H9 (cell line): Measurements from ENCODE around the gene NOS1AP. TPM values are rescaled to one million over a fixed set of nuclear protein-coding genes. Genes with fewer than 3 reads are reported as not detected.

Experiments
- DNase-seq: peaks from one replicate; pipeline ENCODE4 v3.0.0-alpha.2; 2017
- H2AFZ ChIP-seq: one replicate; pipeline ENCODE4 v1.6.1; 2013; ENCODE audit warnings: mild to moderate bottlenecking, low read length, control low read depth, moderate library complexity
- H2AK5ac ChIP-seq: 2 replicates; pipeline ENCODE4 v1.6.1; 2013; ENCODE audit warnings: low read length, control low read depth, mixed read lengths; ENCODE audit not compliant: insufficient read length
- H2BK120ac ChIP-seq: one replicate; pipeline ENCODE4 v1.6.1; 2013; ENCODE audit warnings: low read depth, mild to moderate bottlenecking, low read length, control low read depth, inconsistent platforms; ENCODE audit not compliant: poor library complexity, severe bottlenecking
- H2BK12ac ChIP-seq: 2 replicates; pipeline ENCODE4 v1.6.1; 2013; ENCODE audit warnings: low read length, control low read depth, mixed read lengths, low read depth; ENCODE audit not compliant: insufficient read length
- H2BK15ac ChIP-seq: 2 replicates; pipeline ENCODE4 v1.6.1; 2013; ENCODE audit warnings: low read depth, low read length, control low read depth
- H2BK20ac ChIP-seq: one replicate; pipeline ENCODE4 v1.6.1; 2013; ENCODE audit warnings: low read depth, mild to moderate bottlenecking, low read length, control low read depth, inconsistent platforms; ENCODE audit not compliant: poor library complexity, severe bottlenecking
- H2BK5ac ChIP-seq: 2 replicates; pipeline ENCODE4 v1.6.1; 2013; ENCODE audit warnings: low read length, control low read depth, mixed read lengths; ENCODE audit not compliant: insufficient read length
- H3K14ac ChIP-seq: 2 replicates; pipeline ENCODE4 v1.6.1; 2013; ENCODE audit warnings: low read length, control low read depth; ENCODE audit not compliant: insufficient read depth
- H3K18ac ChIP-seq: 2 replicates; pipeline ENCODE4 v1.6.1; 2013; ENCODE audit warnings: low read depth, mild to moderate bottlenecking, mixed read lengths, low read length, control low read depth; ENCODE audit not compliant: insufficient read length
- H3K23ac ChIP-seq: 2 replicates; pipeline ENCODE4 v1.6.1; 2013; ENCODE audit warnings: low read length, control low read depth, mixed read lengths, low read depth; ENCODE audit not compliant: insufficient read length
- H3K23me2 ChIP-seq: 2 replicates; pipeline ENCODE4 v1.6.1; 2013; ENCODE audit warnings: low read depth, mild to moderate bottlenecking, mixed read lengths, low read length, control low read depth; ENCODE audit not compliant: insufficient read length, poor library complexity, severe bottlenecking
- H3K27ac ChIP-seq: 2 replicates; pipeline ENCODE4 v1.5.1; 2013; ENCODE audit warnings: low read length, control low read depth, mixed read lengths, low read depth; ENCODE audit not compliant: insufficient read length
- H3K27me3 ChIP-seq: 2 replicates; pipeline ENCODE4 v1.6.1; 2013; ENCODE audit warnings: low read length, control low read depth, inconsistent platforms; ENCODE audit not compliant: insufficient read depth
- H3K4ac ChIP-seq: 2 replicates; pipeline ENCODE4 v1.6.1; 2013; ENCODE audit warnings: low read depth, mild to moderate bottlenecking, control low read depth, inconsistent platforms, low read length, moderate library complexity
- H3K4me1 ChIP-seq: 2 replicates; pipeline ENCODE4 v1.6.1; 2013; ENCODE audit warnings: low read length, control low read depth, inconsistent platforms; ENCODE audit not compliant: insufficient read depth
- H3K4me2 ChIP-seq: 2 replicates; pipeline ENCODE4 v1.6.1; 2013; ENCODE audit warnings: low read length, control low read depth, mixed read lengths; ENCODE audit not compliant: insufficient read length, insufficient read depth
- H3K56ac ChIP-seq: 2 replicates; pipeline ENCODE4 v1.6.1; 2013; ENCODE audit warnings: low read depth, mild to moderate bottlenecking, mixed read lengths, low read length, control low read depth; ENCODE audit not compliant: insufficient read length
- H3K79me1 ChIP-seq: 2 replicates; pipeline ENCODE4 v1.6.1; 2013; ENCODE audit warnings: low read depth, mild to moderate bottlenecking, moderate library complexity, low read length, control low read depth, inconsistent platforms; ENCODE audit not compliant: insufficient read depth, poor library complexity, severe bottlenecking
- H3K79me2 ChIP-seq: 2 replicates; pipeline ENCODE4 v1.6.1; 2013; ENCODE audit warnings: low read length, control low read depth, inconsistent platforms; ENCODE audit not compliant: insufficient read depth
- H3K9ac ChIP-seq: 2 replicates; pipeline ENCODE4 v1.6.1; 2013; ENCODE audit warnings: low read length, control low read depth, mixed read lengths; ENCODE audit not compliant: insufficient read length; ENCODE audit errors: extremely low read depth
- H3K9me3 ChIP-seq: one replicate; pipeline ENCODE4 v1.6.1; 2013; ENCODE audit warnings: low read depth, low read length, inconsistent platforms; ENCODE audit not compliant: control insufficient read depth
- H3T11ph ChIP-seq: one replicate; pipeline ENCODE4 v1.6.1; 2013; ENCODE audit warnings: mild to moderate bottlenecking, low read length, control low read depth, inconsistent platforms
- H4K20me1 ChIP-seq: one replicate; pipeline ENCODE4 v1.6.1; 2013; ENCODE audit not compliant: control insufficient read depth, insufficient read length, insufficient read depth
- H4K5ac ChIP-seq: 2 replicates; pipeline ENCODE4 v1.6.1; 2013; ENCODE audit warnings: low read depth, mild to moderate bottlenecking, mixed read lengths, low read length, control low read depth; ENCODE audit not compliant: insufficient read length
- H4K8ac ChIP-seq: replicated peaks from 2 replicates; pipeline ENCODE4 v1.6.1; 2013; ENCODE audit warnings: low read length, control low read depth, mixed read lengths, low read depth; ENCODE audit not compliant: insufficient read length
- H4K91ac ChIP-seq: 2 replicates; pipeline ENCODE4 v1.6.1; 2013; ENCODE audit warnings: low read depth, mild to moderate bottlenecking, moderate library complexity, mixed read lengths, low read length, control low read depth; ENCODE audit not compliant: insufficient read length
- H3K27ac Mint-ChIP-seq, 3 experiments: 2 replicates in 2 of 3; 3 replicates in 1 of 3; pipeline ENCODE4 v1.8.0; 2020 to 2021; ENCODE audit warnings: mixed read lengths in 3 of 3, mild to moderate bottlenecking in 1 of 3, moderate library complexity in 1 of 3
- H3K27me3 Mint-ChIP-seq: 2 replicates; pipeline ENCODE4 v1.8.0; 2021; ENCODE audit warnings: low read depth, mild to moderate bottlenecking, moderate library complexity, mixed read lengths
- H3K36me3 Mint-ChIP-seq, 3 experiments: 2 replicates in 2 of 3; 3 replicates in 1 of 3; pipeline ENCODE4 v1.8.0; 2020 to 2021; ENCODE audit warnings: low read depth in 3 of 3, mixed read lengths in 3 of 3; ENCODE audit not compliant: insufficient read depth in 1 of 3
- H3K4me1 Mint-ChIP-seq, 2 experiments: 2 replicates each; pipeline ENCODE4 v1.8.0; 2020; ENCODE audit warnings: mixed read lengths in 2 of 2
- H3K4me3 Mint-ChIP-seq, 2 experiments: 2 replicates in 1 of 2; 3 replicates in 1 of 2; pipeline ENCODE4 v1.8.0; 2020 to 2021; ENCODE audit warnings: mild to moderate bottlenecking in 2 of 2, mixed read lengths in 2 of 2, moderate library complexity in 1 of 2
- H3K9me3 Mint-ChIP-seq, 2 experiments: 2 replicates in 1 of 2; 3 replicates in 1 of 2; pipeline ENCODE4 v1.8.0; 2020; ENCODE audit warnings: mild to moderate bottlenecking in 2 of 2, mixed read lengths in 2 of 2, moderate library complexity in 1 of 2
- CTCF ChIP-seq: fragments of 200-600 bp; sonication (generic); conservative IDR thresholded peaks from 3 replicates; pipeline ENCODE4 v1.8.0; 2021; ENCODE audit warnings: antibody characterized with exemption, mild to moderate bottlenecking
- total RNA-seq: library from RNA; stranded (reverse); gene quantifications from 2 replicates; pipeline ENCODE4 v1.2.1, GENCODE V29; 2021

NOS1AP gene
- total RNA-seq, 1 experiment from 2014 or later = 8.4 TPM

GRCh38 chr1:162108426-162108825 is 38.9 kb downstream of the NOS1AP start:
- Histone ChIP-seq H3K4me2 (no peak overlapping the region), H2BK120ac (no peak overlapping the region), H3K79me1 (peaks cover 3% of the 10 kb centered on the region), H4K91ac (no peak overlapping the region), H2BK5ac (no peak overlapping the region), H3K56ac (no peak overlapping the region), H4K20me1 (no peaks in the 10 kb centered on the region), H3K27ac (no peak overlapping the region), H2BK20ac (no peak overlapping the region), H3K4me1 (no peaks in the 10 kb centered on the region), H3K18ac (no peak overlapping the region), H3K23me2 (no peaks in the 10 kb centered on the region), H3K79me2 (peaks cover 2% of the 10 kb centered on the region; the same call in 1 of the 2 replicates), H3K9ac (no peak overlapping the region), H2AFZ (no peak overlapping the region), H4K5ac (no peak overlapping the region), H4K8ac (no peak overlapping the region), H3K23ac (no peak overlapping the region), H3K9me3 (no peaks in the 10 kb centered on the region), H3T11ph (no peak overlapping the region), H2BK12ac (no peak overlapping the region), H3K14ac (no peak overlapping the region), H2AK5ac (no peak overlapping the region), H3K4ac (no peak overlapping the region), H2BK15ac (no peak overlapping the region), H3K27me3 (no peaks in the 10 kb centered on the region)
- no peaks in the 10 kb centered on the region for H3K27me3 Mint-ChIP-seq
- no peak overlapping the region for H3K27ac Mint-ChIP-seq
- no peak for DNase-seq
- TF ChIP-seq CTCF = no peak
- peaks cover 0 to 3% of the 10 kb centered on the region in 2 experiments; a peak in 2 of 4 replicates for H3K4me1 Mint-ChIP-seq
- H3K36me3 Mint-ChIP-seq = peaks cover 2 to 20% (median 19%) of the 10 kb centered on the region in 3 experiments; a peak in 6 of 7 replicates
- H3K4me3 Mint-ChIP-seq = no peak overlapping the region
- peaks cover 3 to 14% of the 10 kb centered on the region in 2 experiments; a peak in 3 of 5 replicates for H3K9me3 Mint-ChIP-seq
